Chondrocyte (in vitro differentiated cells): ENCODE results near the gene DDR2. TPM values are rescaled to one million over a fixed set of nuclear protein-coding genes. Genes with fewer than 3 reads are reported as not detected.

Experiments used
- DNase-seq: peaks from one replicate; pipeline ENCODE4 v3.0.0; 2021; ENCODE audit warnings: mixed read lengths, low spot score
- H3K27ac Mint-ChIP-seq: one replicate; pipeline ENCODE4 v1.8.0; 2021; ENCODE audit warnings: mild to moderate bottlenecking, moderate library complexity, mixed read lengths; ENCODE audit not compliant: unreplicated experiment
- H3K27me3 Mint-ChIP-seq: 2 replicates; pipeline ENCODE4 v1.8.0; 2021; ENCODE audit warnings: low read depth, mixed read lengths
- H3K36me3 Mint-ChIP-seq: 2 replicates; pipeline ENCODE4 v1.8.0; 2021; ENCODE audit warnings: low read depth, mixed read lengths
- H3K4me1 Mint-ChIP-seq: 2 replicates; pipeline ENCODE4 v1.8.0; 2021; ENCODE audit warnings: low read depth, mild to moderate bottlenecking, mixed read lengths
- H3K4me3 Mint-ChIP-seq: one replicate; pipeline ENCODE4 v1.8.0; 2021; ENCODE audit warnings: mild to moderate bottlenecking, moderate library complexity, mixed read lengths; ENCODE audit not compliant: unreplicated experiment
- H3K9me3 Mint-ChIP-seq: 2 replicates; pipeline ENCODE4 v1.8.0; 2021; ENCODE audit warnings: low read depth, mixed read lengths
- CTCF ChIP-seq: fragments of 200-600 bp; sonication (generic); IDR thresholded peaks from 2 replicates; pipeline ENCODE4 v1.5.0; 2021; ENCODE audit warnings: antibody characterized with exemption, mild to moderate bottlenecking, moderate library complexity
- total RNA-seq: library from RNA; stranded (reverse); gene quantifications from 3 replicates; pipeline ENCODE4 v1.2.1, GENCODE V29; 2021

Gene DDR2
- total RNA-seq, 1 donor from 2014 or later = 182 TPM

DNA sequence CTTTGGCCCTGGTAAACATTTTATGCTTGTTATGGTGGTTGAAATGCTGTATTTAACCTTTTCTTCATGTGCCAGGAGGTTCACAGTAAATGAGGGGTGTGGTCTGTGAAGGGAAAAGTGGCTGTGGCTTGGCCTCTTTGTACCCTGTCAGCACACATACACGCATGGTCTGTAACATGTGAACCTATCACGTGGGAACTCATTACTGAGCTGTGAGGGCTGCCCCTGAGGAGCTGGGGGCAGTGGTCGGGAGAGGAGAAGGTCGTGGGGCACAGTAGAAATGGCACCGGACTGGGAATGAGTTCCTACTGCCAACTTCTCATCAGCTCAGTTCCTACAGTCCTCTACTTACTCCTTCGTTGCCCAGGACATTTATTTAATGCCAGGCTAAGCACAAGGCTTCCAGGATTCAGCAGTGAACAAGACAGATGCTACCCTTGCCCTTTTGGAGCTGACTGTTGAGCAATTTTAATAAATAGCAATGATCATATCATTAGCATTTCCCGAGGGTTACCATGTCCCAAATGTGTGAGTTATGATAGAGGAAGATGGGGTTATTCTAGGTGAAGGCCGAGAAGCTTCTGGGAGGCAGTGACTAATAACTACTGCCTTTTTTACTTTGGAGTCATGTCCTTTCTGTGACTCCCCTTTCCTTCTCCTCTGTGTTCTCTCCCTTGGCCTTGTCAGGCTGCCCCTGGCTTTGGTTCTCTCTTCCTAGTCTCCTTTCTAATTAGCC lies 38.8 kb downstream of the DDR2 start:
- no peak for TF ChIP-seq CTCF
- H3K27ac Mint-ChIP-seq = no peak overlapping the region
- no peaks in the 10 kb centered on the region for H3K27me3 Mint-ChIP-seq
- no peaks in the 10 kb centered on the region for H3K9me3 Mint-ChIP-seq
- peaks cover 5% of the 10 kb centered on the region for H3K36me3 Mint-ChIP-seq
- no peak for DNase-seq
- H3K4me3 Mint-ChIP-seq = no peak overlapping the region
- H3K4me1 Mint-ChIP-seq = peaks cover 63% of the 10 kb centered on the region

DNA sequence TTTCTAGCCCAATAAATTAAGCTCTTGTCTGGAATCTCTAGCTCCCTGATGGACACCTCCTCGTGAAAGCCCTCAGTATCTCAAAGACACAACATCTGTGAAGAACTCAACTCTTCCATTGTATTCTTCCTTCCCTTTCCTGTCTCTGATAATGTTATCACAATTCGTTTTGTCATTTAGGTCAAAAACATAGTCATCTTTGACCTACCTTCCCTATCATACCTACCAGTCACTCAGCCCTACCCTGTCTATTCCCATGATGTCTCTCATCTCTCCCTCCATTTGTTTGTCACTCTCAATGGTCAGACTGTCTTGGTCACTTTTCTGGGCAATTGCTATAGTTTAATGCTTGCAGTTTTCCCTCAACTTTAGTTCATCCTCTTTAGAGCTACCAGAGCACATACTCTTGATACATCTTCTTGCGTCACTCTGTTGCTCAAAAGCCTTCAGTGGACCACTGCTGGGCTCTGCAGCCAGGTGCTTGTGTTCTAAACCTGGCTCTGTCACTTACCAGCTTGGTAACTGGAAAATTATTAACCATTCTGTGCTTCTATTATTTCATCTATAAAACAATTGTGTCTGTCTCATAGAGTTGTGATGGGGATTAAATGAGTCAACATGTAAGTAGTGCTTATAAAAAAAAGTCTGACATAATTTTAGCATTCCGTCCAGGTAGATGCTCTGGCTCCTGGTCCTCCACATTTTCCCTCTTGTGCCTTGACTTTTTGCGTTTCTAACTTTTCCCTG lies 39.6 kb downstream of the DDR2 start:
- Mint-ChIP-seq H3K4me3 (no peak overlapping the region), H3K9me3 (no peaks in the 10 kb centered on the region), H3K36me3 (peaks cover 3% of the 10 kb centered on the region), H3K27ac (no peak overlapping the region), H3K27me3 (no peaks in the 10 kb centered on the region), H3K4me1 (peaks cover 68% of the 10 kb centered on the region)
- no peak for DNase-seq
- TF ChIP-seq CTCF = no peak

- DNase-seq = no peak
- peaks cover 3% of the 10 kb centered on the region for H3K36me3 Mint-ChIP-seq
- no peaks in the 10 kb centered on the region for H3K27me3 Mint-ChIP-seq
- peaks cover 70% of the 10 kb centered on the region for H3K4me1 Mint-ChIP-seq
- H3K4me3 Mint-ChIP-seq = no peak overlapping the region
- no peak for TF ChIP-seq CTCF
- H3K9me3 Mint-ChIP-seq = no peaks in the 10 kb centered on the region
- peak overlapping the region; percentile 28 for H3K27ac Mint-ChIP-seq
These were observed 40.5 kb downstream of the DDR2 start for GRCh38 chr1:162672622-162673260.

- no peak overlapping the region for H3K4me3 Mint-ChIP-seq
- no peak for TF ChIP-seq CTCF
- H3K36me3 Mint-ChIP-seq = peaks cover 6% of the 10 kb centered on the region
- H3K4me1 Mint-ChIP-seq = peaks cover 76% of the 10 kb centered on the region
- no peak overlapping the region for H3K27ac Mint-ChIP-seq
- H3K9me3 Mint-ChIP-seq = no peaks in the 10 kb centered on the region
- H3K27me3 Mint-ChIP-seq = no peaks in the 10 kb centered on the region
- DNase-seq = no peak
These were observed 41.9 kb downstream of the DDR2 start for GRCh38 chr1:162674034-162674608.

- H3K36me3 Mint-ChIP-seq = peaks cover 15% of the 10 kb centered on the region
- peak overlapping the region; percentile 79 for H3K27ac Mint-ChIP-seq
- no peak overlapping the region for H3K4me3 Mint-ChIP-seq
- H3K9me3 Mint-ChIP-seq = peaks cover 12% of the 10 kb centered on the region
- no peak for TF ChIP-seq CTCF
- no peaks in the 10 kb centered on the region for H3K27me3 Mint-ChIP-seq
- no peak for DNase-seq
- peaks cover 90% of the 10 kb centered on the region for H3K4me1 Mint-ChIP-seq
These were observed 43.8 kb downstream of the DDR2 start for GRCh38 chr1:162676087-162676486.
